IPS-11a (cell line): ENCODE results near the gene NPIPB4.
"Not testable (repeated sequence)": the region's sequence is repeated elsewhere in the genome, so short reads cannot be mapped to it uniquely, and the experiment has no call there.

Experiments used
- H3K4me3 ChIP-seq: one replicate; pipeline ENCODE4 v1.5.1; 2013; ENCODE audit warnings: low read depth, low read length, control low read depth

Gene NPIPB4

DNA sequence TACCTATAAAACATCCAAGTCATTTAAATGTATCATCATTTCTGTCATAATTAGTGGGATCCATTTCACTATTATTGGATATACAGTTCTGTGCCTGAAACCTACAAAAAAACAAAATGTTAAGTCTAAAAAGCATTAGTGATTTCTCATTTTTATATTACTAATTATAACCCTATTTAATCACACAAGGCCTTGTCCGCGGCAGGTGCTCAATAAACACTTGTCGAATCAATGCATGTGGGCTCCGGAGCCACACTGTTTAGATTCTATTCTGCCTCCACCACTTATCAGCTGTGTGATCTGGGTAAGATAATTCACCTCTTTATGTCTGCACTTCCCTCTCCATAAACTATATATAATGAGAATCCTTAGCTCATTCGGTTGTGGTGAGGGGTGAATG lies at the start of gene NPIPB4:
Gene NPIPB4 (minus strand): TSS at position 101 of the 400 bp plus-strand sequence. CDS start 378 bp downstream, outside the sequence.
- not testable (repeated sequence) for H3K4me3 ChIP-seq

DNA sequence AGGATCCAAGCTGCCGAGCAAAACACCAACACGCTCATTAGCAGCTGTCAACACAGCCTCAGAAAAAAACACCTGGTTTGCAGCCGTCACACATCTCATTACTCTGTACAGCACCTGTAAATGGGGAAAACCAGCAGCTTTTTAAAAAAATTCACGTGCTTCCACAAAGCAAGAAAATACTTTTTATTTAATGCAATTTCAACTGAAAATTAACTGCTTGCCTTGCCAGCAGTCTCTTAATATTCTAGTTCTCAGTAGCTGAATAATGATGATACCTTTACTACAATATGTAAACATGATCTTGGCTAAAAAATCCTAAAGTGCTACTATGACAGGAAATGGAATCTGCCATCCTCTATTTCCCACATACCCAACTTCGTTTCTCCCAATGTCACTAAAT lies 41.4 kb upstream of the NPIPB4 start:
- not testable (repeated sequence) for H3K4me3 ChIP-seq

DNA sequence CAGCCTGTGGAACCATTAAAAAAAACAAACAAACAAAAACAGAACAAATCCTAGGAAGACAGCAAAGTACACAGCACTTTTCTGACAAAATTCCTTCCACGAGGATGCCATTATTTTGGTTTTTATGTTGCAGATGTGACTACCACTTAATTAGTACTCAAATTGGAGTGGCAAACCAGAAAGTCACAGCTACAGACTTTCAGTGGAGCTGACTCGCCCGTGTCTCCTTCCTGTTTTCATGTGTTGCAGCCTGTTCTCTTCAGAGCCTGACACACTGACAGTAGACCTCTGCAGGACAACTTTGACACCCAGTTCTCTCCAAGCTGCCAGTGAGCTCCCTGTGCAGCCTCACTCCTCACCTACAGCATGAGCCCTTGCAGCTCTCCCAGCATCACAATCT lies 24.4 kb upstream of the NPIPB4 start:
- not testable (repeated sequence) for H3K4me3 ChIP-seq

DNA sequence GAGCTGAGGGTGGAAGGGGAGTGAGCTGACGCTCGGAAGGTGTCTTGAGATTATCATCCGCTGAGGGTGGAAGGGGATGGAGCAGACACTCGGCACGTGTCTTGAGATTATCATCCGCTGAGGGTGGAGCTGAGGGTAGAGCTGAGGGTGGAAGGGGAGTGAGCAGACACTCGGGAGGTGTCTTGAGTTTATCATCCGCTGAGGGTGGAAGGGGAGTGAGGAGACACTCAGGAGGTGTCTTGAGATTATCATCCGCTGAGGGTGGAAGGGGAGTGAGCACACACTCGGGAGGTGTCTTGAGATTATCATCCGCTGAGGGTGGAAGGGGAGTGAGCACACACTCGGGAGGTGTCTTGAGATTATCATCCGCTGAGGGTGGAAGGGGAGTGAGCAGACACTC lies 20.4 kb downstream of the NPIPB4 start:
- H3K4me3 ChIP-seq, result not testable (repeated sequence)

DNA sequence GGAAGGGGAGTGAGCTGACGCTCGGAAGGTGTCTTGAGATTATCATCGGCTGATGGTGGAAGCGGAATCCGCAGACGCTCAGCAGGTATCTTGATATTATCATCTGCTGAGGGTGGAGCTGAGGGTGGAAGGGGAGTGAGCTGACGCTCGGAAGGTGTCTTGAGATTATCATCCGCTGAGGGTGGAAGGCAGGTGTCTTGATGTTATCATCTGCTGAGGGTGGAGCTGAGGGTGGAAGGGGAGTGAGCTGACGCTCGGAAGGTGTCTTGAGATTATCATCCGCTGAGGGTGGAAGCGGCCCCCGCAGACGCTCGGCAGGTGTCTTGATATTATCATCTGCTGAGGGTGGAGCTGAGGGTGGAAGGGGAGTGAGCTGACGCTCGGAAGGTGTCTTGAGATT lies 21.2 kb downstream of the NPIPB4 start:
- not testable (repeated sequence) for H3K4me3 ChIP-seq

DNA sequence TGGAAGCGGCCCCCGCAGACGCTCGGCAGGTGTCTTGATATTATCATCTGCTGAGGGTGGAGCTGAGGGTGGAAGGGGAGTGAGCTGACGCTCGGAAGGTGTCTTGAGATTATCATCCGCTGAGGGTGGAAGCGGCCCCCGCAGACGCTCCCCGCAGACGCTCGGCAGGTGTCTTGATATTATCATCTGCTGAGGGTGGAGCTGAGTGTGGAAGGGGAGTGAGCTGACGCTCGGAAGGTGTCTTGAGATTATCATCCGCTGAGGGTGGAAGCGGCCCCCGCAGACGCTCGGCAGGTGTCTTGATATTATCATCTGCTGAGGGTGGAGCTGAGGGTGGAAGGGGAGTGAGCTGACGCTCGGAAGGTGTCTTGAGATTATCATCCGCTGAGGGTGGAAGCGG lies 21.8 kb downstream of the NPIPB4 start:
- not testable (repeated sequence) for H3K4me3 ChIP-seq

DNA sequence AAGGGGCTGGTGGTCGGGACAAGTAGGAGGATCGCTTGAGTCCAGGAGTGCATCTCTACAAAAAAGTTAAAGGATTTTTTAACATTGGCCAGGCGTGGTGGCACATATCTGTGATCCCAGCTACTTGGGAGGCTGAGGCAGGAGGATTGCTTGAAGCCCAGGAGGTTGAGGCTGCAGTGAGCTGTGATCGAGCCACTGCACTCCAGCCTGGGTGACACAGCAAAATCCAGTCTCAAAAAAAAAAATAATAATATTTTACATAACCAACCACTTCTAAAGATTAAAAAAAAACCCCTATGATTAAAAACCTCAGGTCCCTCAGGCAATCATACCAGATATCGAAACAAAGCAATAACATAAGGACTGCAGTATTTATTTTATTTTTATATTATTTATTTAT lies 23.3 kb downstream of the NPIPB4 start:
- not testable (repeated sequence) for H3K4me3 ChIP-seq

DNA sequence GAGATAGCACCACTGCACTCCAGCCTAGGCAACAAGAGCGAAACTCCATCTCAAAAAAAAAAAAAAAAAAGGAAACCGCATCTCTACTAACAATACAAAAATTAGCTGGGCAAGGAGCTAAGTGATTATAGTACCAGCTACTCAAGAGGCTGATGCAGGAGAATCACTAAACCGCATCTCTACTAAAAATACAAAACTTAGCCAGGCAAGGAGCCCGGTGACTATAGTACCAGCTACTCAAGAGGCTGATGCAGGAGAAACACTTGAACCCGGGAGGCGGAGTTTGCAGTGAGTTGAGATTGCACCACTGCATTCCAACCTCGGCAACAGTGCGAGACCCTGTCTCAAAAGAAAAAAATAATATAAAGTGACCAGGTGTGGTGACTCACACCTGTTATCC lies 27.6 kb downstream of the NPIPB4 start:
- not testable (repeated sequence) for H3K4me3 ChIP-seq

DNA sequence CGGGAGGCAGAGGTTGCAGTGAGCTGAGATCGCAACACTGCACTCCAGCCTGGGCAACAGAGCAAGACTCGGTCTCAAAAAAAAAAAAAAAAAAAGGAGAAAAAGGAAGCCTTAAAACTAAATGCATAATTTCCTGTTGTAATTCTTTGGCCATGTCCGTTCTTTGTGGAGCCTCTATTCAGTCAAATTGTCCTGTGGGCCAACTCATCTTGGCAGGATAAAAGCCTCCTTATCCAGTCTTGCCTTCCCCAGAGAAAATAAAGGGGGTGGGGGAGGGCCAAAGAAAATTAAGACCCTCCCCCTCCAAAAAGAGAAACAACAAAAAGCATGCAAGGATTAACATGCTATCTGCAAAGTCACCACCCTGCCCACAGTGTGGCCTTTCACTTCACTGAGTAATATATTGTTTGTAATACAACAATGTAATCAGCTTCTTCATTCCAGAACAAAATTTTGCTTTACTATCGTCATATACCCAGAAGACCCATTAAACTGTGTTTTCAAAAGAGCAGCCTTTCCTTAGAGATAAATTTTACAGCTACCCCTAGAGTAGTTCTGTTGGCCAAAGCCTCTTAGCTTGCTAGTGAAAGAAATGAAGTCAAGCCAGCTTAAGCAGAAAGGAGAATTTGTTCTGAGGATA lies 31.4 kb downstream of the NPIPB4 start:
- H3K4me3 ChIP-seq, result not testable (repeated sequence)

DNA sequence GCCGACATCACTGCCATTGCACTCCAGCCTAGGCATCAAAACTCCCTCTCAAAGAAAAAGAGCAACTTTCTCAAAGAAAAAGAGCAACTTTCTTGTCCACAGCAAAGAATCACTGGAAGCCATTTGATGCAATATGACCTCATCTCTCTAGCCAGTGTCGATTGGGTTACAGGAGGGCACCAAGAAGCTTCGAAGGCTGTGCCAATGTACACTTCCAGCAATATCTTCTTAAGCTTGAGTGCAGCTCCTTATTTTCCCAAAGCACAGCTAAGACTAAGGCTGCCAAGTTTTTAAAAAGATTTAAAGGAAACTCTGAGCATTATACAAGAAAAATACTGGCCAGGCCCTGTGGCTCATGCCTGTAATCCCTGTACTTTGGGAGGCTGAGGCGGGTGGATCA lies 32.0 kb downstream of the NPIPB4 start:
- H3K4me3 ChIP-seq, result not testable (repeated sequence)

DNA sequence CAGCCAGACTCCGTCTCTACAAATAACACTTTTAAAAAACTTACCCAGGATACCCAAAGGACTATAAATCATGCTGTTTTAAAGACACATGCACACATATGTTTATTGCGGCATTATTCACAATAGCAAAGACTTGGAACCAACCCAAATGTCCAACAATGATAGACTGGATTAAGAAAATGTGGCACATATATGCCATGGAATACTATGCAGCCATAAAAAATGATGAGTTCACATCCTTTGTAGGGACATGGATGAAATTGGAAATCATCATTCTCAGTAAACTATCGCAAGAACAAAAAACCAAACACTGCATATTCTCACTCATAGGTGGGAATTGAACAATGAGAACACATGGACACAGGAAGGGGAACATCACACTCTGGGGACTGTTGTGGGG lies 34.3 kb downstream of the NPIPB4 start:
- not testable (repeated sequence) for H3K4me3 ChIP-seq

DNA sequence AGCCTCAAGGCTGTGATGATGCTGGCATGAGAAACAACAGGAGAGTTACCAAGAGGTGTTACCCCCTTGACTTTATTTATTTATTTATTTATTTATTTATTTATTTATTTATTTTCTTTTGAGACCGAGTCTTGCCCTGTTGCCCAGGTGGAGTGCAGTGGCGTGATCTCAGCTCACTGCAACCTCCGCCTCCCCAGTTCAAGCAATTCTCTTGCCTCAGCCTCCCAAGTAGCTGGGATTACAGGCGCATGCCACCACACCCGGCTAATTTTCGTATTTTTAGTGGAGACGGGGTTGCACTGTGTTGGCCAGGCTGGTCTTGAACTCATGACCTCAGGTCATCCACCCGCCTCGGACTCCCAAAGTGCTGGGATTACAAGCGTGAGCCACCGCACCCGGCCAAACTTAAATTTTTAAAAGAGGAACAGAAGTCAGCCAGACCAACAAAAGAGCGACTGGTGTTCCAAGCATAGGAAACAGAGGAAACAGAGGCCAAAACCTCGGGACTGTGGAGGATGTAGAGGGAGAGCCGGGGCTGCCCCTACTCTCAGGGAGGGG lies 36.6 kb downstream of the NPIPB4 start:
- peak overlapping the region; percentile 88 for H3K4me3 ChIP-seq

DNA sequence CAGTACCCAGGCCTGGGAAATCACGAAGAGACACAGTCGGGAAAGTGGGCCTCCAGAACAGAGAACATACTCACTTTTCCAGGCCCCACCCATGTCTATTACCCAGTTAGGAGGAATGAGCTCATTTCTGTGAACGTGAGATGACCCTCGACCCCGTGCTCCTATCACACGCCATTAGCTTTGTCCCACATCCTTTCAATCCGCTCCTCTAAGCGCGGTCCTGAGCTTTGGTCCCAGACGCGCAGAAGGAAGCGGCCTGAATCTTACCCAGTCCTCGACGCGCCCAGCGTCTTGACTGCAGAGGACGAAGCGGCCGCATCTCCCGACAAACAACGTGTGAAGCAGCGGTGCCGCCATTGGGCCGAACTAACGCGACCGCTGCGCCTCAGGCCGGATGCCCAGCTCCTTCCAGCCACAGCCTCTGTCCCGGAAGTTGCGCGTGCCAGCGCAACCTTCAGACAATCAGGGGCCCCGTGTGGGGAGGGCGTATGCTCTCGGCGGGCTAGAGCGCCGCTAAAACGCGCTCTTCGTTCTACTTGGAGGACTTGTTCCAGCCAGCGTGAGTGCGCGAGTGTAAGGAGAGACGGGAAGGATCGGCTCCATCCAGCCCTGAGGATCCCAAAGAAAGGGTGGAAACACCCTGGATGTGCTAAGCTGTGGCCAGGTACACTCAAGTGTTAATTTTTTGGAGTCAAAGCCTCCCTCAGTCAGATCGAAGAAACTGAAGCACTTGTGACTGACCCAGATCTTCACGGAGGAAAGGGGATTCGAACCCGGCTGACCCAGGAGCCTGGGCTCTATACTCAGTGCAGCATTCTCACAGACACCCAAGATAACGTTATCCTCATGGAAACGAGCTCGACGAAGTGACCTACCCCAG lies 37.3 kb downstream of the NPIPB4 start:
- H3K4me3 ChIP-seq, result peak overlapping the region; percentile 88

DNA sequence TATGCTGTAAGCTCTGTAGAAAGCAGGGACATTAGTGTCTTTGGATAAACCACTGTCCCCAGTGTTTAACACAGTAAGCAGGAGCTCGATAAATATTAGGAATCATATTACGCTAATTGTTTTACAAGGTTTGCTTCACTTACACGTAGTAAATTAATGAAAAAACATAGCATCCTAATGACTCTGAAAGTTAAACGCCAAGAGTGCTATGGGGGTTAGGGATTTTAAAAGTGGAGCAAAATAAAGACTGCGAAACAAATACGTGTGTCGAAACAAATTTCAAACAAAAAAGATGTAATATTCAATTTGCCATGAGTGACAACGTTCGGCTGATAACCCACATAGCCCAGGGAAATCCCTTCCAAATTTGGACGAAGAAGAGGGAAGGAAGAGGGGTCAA lies 37.9 kb downstream of the NPIPB4 start:
- H3K4me3 ChIP-seq, result peak overlapping the region; percentile 88

DNA sequence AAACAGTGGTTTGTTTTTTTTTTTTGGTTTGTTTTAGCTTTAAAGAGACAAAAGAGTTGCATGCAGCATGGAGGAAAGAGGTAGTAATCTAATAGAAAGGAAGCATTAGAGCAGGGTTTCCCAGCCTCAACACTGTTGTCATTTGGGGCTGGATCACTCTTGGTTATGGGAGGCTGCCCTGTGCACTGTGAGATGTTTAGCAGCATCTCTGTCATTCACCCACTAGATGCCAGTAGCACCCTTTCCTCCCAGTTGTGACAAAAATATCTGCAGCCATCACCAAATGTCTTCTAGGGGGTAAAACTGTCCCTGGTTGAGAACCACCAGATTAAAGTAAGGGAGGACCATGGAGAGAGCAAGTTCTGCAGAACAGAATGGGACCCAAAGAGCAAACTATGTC lies 40.5 kb downstream of the NPIPB4 start:
- not testable (repeated sequence) for H3K4me3 ChIP-seq

DNA sequence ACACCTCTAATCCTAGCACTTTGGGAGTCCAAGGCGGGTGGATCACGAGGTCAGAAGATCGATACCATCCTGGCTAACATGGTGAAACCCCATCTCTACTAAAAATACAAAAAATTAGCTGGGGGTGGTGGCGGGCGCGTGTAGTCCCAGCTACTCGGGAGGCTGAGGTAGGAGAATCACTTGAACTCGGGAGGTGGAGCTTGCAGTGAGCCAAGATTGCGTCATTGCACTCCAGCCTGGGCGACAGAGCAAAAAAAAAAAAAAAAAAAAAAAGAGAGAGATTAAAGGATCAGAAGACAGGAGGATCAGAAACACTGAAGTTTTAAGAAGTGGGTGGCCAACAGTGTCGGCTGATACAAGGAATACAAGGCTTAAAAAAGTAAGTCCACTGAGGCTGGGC lies 41.9 kb downstream of the NPIPB4 start:
- not testable (repeated sequence) for H3K4me3 ChIP-seq

DNA sequence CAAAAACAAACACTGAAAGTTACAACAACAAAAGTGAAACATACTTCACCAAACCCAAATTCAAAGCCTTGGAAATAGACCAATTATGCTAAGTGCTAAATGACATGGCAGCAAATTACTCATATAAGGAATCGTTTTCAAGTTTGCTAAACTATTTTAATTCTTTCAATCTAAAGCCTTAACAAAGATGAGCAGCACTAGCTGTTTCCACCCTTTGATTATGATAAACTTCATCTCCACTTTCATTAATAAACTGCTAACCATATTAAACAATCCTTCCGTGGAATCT lies 55.2 kb downstream of the NPIPB4 start:
- H3K4me3 ChIP-seq, result not testable (repeated sequence)

DNA sequence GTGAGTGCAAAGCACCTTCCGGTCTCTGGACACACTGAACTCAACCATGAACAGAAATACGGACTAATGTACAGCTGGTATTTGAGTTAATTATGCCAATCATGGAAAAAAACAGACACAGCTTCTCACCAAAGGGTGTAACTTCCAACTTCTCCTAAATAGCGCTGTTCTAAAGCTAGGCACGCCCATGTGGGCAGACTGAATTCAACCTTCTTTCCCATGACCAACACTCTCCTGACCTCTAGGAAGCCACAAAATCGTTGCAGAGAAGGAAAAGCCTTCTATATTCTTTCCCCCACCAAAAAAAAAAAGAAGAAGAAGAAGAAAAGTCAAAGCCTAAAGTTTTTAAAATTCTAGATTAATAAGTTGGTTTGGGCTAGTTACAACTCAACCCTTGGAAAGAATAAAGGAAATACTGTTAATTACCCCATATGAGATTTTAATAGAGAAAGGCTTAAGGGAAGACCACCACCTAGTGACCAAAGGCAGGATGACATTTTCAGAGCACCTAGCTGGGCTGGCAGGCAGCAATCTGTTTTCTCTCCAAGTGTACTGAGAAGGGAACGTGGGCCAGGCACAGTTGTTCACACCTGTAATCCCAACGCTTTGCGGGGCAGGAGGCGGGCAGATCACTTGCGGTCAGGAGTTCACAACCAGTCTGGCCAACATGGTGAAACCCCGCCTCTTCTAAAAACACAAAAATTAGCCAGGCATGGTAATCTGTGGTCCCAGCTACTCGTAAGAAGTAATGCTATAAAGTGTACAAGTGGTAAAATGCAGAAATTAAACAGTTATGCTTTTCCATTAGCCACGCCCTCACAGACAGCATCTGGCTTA lies 55.8 kb downstream of the NPIPB4 start:
- not testable (repeated sequence) for H3K4me3 ChIP-seq

DNA sequence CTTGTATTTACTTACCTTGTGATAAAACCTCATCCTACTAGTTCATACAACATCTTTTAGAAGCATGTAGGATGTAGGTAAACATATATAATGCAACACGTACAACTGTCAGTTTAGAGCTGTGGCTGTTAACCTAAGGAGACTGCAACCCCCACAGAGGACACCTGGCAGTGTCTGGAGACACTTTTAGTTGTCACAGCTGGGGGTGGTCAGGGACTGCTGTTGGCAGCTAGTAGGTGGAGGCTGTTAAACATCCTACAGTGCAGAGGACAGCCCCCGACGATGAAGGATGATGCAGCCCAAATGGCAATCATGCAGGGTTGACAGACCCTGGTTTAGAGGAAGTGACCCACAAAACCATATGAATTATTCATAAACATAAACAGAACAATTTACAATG lies 59.0 kb downstream of the NPIPB4 start:
- H3K4me3 ChIP-seq, result not testable (repeated sequence)

DNA sequence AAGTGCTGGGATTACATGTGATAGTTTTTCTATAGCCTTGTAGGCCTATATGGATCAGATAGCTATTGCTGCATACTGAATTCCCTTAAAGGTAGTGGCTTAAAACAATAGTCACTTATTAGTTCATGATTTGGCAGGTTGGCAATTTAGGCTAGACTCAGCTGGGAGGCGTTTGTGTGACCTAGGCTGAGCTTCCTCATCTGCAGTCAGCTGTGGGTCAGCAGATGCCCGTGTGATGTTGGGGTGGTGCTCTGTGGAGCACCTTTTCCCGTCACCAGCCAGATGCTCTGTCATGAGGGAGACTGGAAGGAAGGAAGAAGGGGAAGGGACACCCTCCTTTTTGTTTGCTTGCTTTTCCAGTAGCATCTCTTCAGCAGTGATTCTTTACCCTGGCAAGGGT lies 64.2 kb downstream of the NPIPB4 start:
- not testable (repeated sequence) for H3K4me3 ChIP-seq

DNA sequence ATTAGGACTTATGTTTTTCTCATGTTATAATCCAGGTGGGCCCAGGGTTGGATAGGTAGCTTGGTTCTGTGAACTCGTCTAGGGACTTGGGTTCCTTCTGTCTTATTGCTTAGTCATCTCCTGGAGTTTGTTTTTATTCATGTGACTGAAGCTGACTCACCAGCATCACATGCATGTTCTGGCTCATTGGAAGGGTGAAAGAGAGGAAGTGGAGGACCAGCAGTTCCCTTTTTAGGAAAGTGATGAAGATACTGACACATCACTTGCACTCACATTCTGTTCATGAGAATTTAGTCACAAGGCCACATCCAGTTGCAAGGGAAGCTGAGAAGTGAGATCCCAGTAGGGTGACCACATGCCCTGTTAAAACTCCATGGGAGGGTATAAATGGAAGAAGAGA lies 67.0 kb downstream of the NPIPB4 start:
- H3K4me3 ChIP-seq, result not testable (repeated sequence)
